SH-SY5Y (cell line): ENCODE data around the gene COL8A1.

Experiments
- GATA2 ChIP-seq: IDR thresholded peaks from 2 replicates; pipeline ENCODE4 v1.6.1; 2011; ENCODE audit warnings: mild to moderate bottlenecking, low read depth, low read length
- GATA3 ChIP-seq: IDR thresholded peaks from 2 replicates; pipeline ENCODE4 v1.6.1; 2011; ENCODE audit warnings: low read depth, mild to moderate bottlenecking, low read length, moderate library complexity

- no peak for TF ChIP-seq GATA3
- TF ChIP-seq GATA2: no peak
These were observed 75.0 kb downstream of the COL8A1 start for GRCh38 chr3:99713440-99713839.
